IMR-90 (cell line): ENCODE measurements around the gene FCHSD2. TPM values are rescaled to one million over a fixed set of nuclear protein-coding genes. Genes with fewer than 3 reads are reported as not detected.
A peak's percentile ranks its signal among the peaks of the same experiment; 100 is the strongest.

ENCODE experiments used
- ATAC-seq: fragments of 200-7000 bp; cut with Tn5 transposase; 2 replicates; pipeline ENCODE4 v1.9.1; 2020; ENCODE audit warnings: low read depth, mild to moderate bottlenecking, moderate library complexity
- BruUV-seq: library from RNA; stranded (reverse); fragments of 400-500 nt; replicated peaks from 2 replicates; lab custom pipeline; 2021; lab: Mats Ljungman, UMichigan
- CTCF ChIA-PET: fragments of 300-600 bp; formaldehyde crosslinking; extraction: SDS; loops from one replicate; lab custom pipeline; 2021; ENCODE audit warnings: antibody characterized with exemption; lab: Yijun Ruan, JAX
- POLR2A ChIA-PET: fragments of 300-600 bp; sonication (Branson Sonifier 250); formaldehyde crosslinking; loops from one replicate; lab custom pipeline; 2022; ENCODE audit warnings: antibody characterized with exemption; ENCODE audit not compliant: unreplicated experiment; lab: Charles Lee
- DNase-seq: peaks from one replicate; pipeline ENCODE4 v3.0.0; 2013
- H2AFZ ChIP-seq: replicated peaks from 2 replicates; pipeline ENCODE3; 2013; ENCODE audit warnings: low read length, mild to moderate bottlenecking; ENCODE audit not compliant: poor library complexity
- H2AK5ac ChIP-seq: 2 replicates; pipeline ENCODE4 v1.6.1; 2013; ENCODE audit warnings: low read depth, low read length, inconsistent platforms
- H2AK9ac ChIP-seq: replicated peaks from 2 replicates; pipeline ENCODE3; 2013; ENCODE audit warnings: mild to moderate bottlenecking, low read depth, low read length, moderate library complexity; ENCODE audit not compliant: poor library complexity
- H2BK120ac ChIP-seq: 2 replicates; pipeline ENCODE4 v1.6.1; 2013; ENCODE audit warnings: low read depth, low read length, inconsistent platforms
- H2BK15ac ChIP-seq: 3 replicates; pipeline ENCODE4 v1.6.1; 2013; ENCODE audit warnings: low read depth, low read length, inconsistent platforms
- H2BK20ac ChIP-seq: 2 replicates; pipeline ENCODE4 v1.6.1; 2013; ENCODE audit warnings: low read depth, mild to moderate bottlenecking, inconsistent platforms, low read length, moderate library complexity
- H2BK5ac ChIP-seq: 2 replicates; pipeline ENCODE4 v1.6.1; 2013; ENCODE audit warnings: mild to moderate bottlenecking, low read depth, low read length, inconsistent platforms; ENCODE audit not compliant: poor library complexity, severe bottlenecking
- H3K14ac ChIP-seq: replicated peaks from 2 replicates; pipeline ENCODE4 v1.6.1; 2013; ENCODE audit warnings: low read depth, low read length, inconsistent platforms
- H3K18ac ChIP-seq: 2 replicates; pipeline ENCODE4 v1.6.1; 2013; ENCODE audit warnings: low read depth, low read length, control low read depth
- H3K23ac ChIP-seq: 2 replicates; pipeline ENCODE4 v1.6.1; 2013; ENCODE audit warnings: low read depth, low read length, inconsistent platforms
- H3K27ac ChIP-seq: 2 replicates; pipeline ENCODE4 v1.5.1; 2013; ENCODE audit warnings: mild to moderate bottlenecking, control low read depth, low read length; ENCODE audit not compliant: insufficient read depth
- H3K27me3 ChIP-seq: 2 replicates; pipeline ENCODE4 v1.6.1; 2013; ENCODE audit warnings: low read length; ENCODE audit not compliant: control insufficient read depth, insufficient read depth
- H3K36me3 ChIP-seq: 2 replicates; pipeline ENCODE4 v1.6.1; 2013; ENCODE audit warnings: low read length, mixed read lengths; ENCODE audit not compliant: control insufficient read depth, insufficient read depth
- H3K4ac ChIP-seq: 2 replicates; pipeline ENCODE4 v1.6.1; 2013; ENCODE audit warnings: low read depth, low read length, inconsistent platforms
- H3K4me1 ChIP-seq: 2 replicates; pipeline ENCODE4 v1.6.1; 2013; ENCODE audit warnings: low read length, mixed read lengths; ENCODE audit not compliant: control insufficient read depth, insufficient read depth
- H3K4me2 ChIP-seq: 2 replicates; pipeline ENCODE4 v1.6.1; 2013; ENCODE audit warnings: low read depth, mild to moderate bottlenecking, control low read depth, low read length, moderate library complexity
- H3K4me3 ChIP-seq: 2 replicates; pipeline ENCODE4 v1.5.1; 2013; ENCODE audit warnings: low read depth, mild to moderate bottlenecking, control low read depth, low read length, moderate library complexity; ENCODE audit not compliant: insufficient read depth
- H3K56ac ChIP-seq: 2 replicates; pipeline ENCODE4 v1.6.1; 2013; ENCODE audit warnings: low read length, inconsistent platforms; ENCODE audit not compliant: insufficient read depth; ENCODE audit errors: extremely low read depth
- H3K79me1 ChIP-seq, 2 experiments: 2 replicates each; pipeline ENCODE4 v1.6.1; 2013; ENCODE audit warnings: low read length in 2 of 2, inconsistent platforms in 1 of 2, low read depth in 1 of 2
- H3K9ac ChIP-seq: 2 replicates; pipeline ENCODE4 v1.6.1; 2013; ENCODE audit warnings: low read depth, low read length, control low read depth
- H3K9me1 ChIP-seq: 2 replicates; pipeline ENCODE4 v1.6.1; 2013; ENCODE audit warnings: low read length, inconsistent platforms; ENCODE audit not compliant: insufficient read depth
- H3K9me3 ChIP-seq: 2 replicates; pipeline ENCODE4 v1.6.1; 2013; ENCODE audit warnings: low read length; ENCODE audit not compliant: control insufficient read depth, insufficient read depth
- H4K20me1 ChIP-seq: 2 replicates; pipeline ENCODE4 v1.6.1; 2013; ENCODE audit warnings: low read length, inconsistent platforms; ENCODE audit not compliant: insufficient read depth
- H4K5ac ChIP-seq: 2 replicates; pipeline ENCODE4 v1.6.1; 2013; ENCODE audit warnings: mild to moderate bottlenecking, low read depth, low read length, control low read depth
- H4K8ac ChIP-seq, 2 experiments: 2 replicates each; pipeline ENCODE4 v1.6.1; 2013; ENCODE audit warnings: low read depth in 2 of 2, low read length in 2 of 2, control low read depth in 1 of 2, inconsistent platforms in 1 of 2
- H4K91ac ChIP-seq: 2 replicates; pipeline ENCODE4 v1.6.1; 2013; ENCODE audit warnings: low read depth, low read length, inconsistent platforms; ENCODE audit not compliant: insufficient read depth
- BHLHE40 ChIP-seq: fragments of 150-350 bp; IDR thresholded peaks from 2 replicates; pipeline ENCODE4 v1.6.1; 2016; ENCODE audit warnings: mild to moderate bottlenecking, low read depth, low read length
- CHD1 ChIP-seq: IDR thresholded peaks from 2 replicates; pipeline ENCODE4 v1.6.1; 2012; ENCODE audit warnings: low read depth, low read length, improper control_type of control experiment
- ELK1 ChIP-seq: fragments of 150-350 bp; IDR thresholded peaks from 2 replicates; pipeline ENCODE4 v1.6.1; 2016; ENCODE audit warnings: low read depth, mild to moderate bottlenecking, low read length, moderate library complexity, borderline replicate concordance
- FOS ChIP-seq: fragments of 150-350 bp; IDR thresholded peaks from 2 replicates; pipeline ENCODE4 v1.6.1; 2016; ENCODE audit warnings: low read depth, low read length
- MAFK ChIP-seq: IDR thresholded peaks from 2 replicates; pipeline ENCODE4 v1.6.1; 2012; ENCODE audit warnings: low read depth, low read length, improper control_type of control experiment
- MXI1 ChIP-seq: IDR thresholded peaks from 2 replicates; pipeline ENCODE4 v1.6.1; 2012; ENCODE audit warnings: low read depth, mild to moderate bottlenecking, low read length, moderate library complexity, borderline replicate concordance
- NFE2L2 ChIP-seq: fragments of 150-350 bp; IDR thresholded peaks from 2 replicates; pipeline ENCODE4 v1.6.1; 2016; ENCODE audit warnings: low read depth, mild to moderate bottlenecking, low read length
- POLR2A ChIP-seq: IDR thresholded peaks from 2 replicates; pipeline ENCODE4 v1.6.1; 2012; ENCODE audit warnings: mild to moderate bottlenecking, low read depth, low read length
- RAD21 ChIP-seq: IDR thresholded peaks from 2 replicates; pipeline ENCODE4 v1.6.1; 2012; ENCODE audit warnings: low read length, improper control_type of control experiment
- RCOR1 ChIP-seq: IDR thresholded peaks from 2 replicates; pipeline ENCODE4 v1.6.1; 2012; ENCODE audit warnings: mild to moderate bottlenecking, low read length, improper control_type of control experiment; ENCODE audit not compliant: insufficient replicate concordance
- SMC3 ChIP-seq: fragments of 150-350 bp; IDR thresholded peaks from 2 replicates; pipeline ENCODE4 v1.6.1; 2016; ENCODE audit warnings: low read depth, mild to moderate bottlenecking, antibody characterized with exemption, low read length, moderate library complexity
- USF2 ChIP-seq: fragments of 150-350 bp; IDR thresholded peaks from 2 replicates; pipeline ENCODE4 v1.6.1; 2017; ENCODE audit warnings: mild to moderate bottlenecking, antibody characterized with exemption, low read length, low read depth
- WGBS, 2 experiments: methylation state at CpG; one replicate each; pipeline versions ENCODE4 v1.1.5 to v1.1.7; 2013; ENCODE audit warnings: missing lambda C conversion rate in 2 of 2; ENCODE audit not compliant: insufficient read length in 1 of 2; ENCODE audit errors: extremely low coverage in 2 of 2; 5-methylcytosine and 5-hydroxymethylcytosine counted together
- dilution Hi-C: fragments of 300-500 bp; cut with HindIII; formaldehyde crosslinking; loops from one replicate; pipeline ENCODE4 v1.14.3; 2018; ENCODE audit warnings: low sequenced_read_pairs; ENCODE audit not compliant: unreplicated experiment
- in situ Hi-C: fragments of 300-500 bp; cut with MboI; formaldehyde crosslinking; loops from 3 replicates; pipeline ENCODE4 v1.14.3; 2019; ENCODE audit warnings: low sequenced_read_pairs, inconsistent platforms, mixed read lengths
- intact Hi-C: fragments of 100-400 bp; cut with micrococcal nuclease; formaldehyde crosslinking; loops from 2 replicates; pipeline ENCODE4 v1.10.0; 2022
- polyA plus RNA-seq, 3 experiments: library from polyadenylated mRNA; depleted of rRNA; stranded (reverse); fragments of >200 nt; gene quantifications; 2 replicates each; pipeline ENCODE4 v1.2.3, GENCODE V29; 2012; ENCODE audit warnings: low replicate concordance in 1 of 3
- total RNA-seq: library from RNA; depleted of rRNA; stranded (reverse); fragments of >200 nt; gene quantifications from 2 replicates; pipeline ENCODE4 v1.2.3, GENCODE V29; 2012

The FCHSD2 gene
- total and polyA plus RNA-seq, 2 of the 4 experiments (the other 2 are of a cell fraction), result 5.9 to 18.7 TPM

- H3K36me3 ChIP-seq, result peaks cover 5% of the 10 kb centered on the region
- H3K9ac ChIP-seq, result no peak overlapping the region
- H2AK5ac ChIP-seq, result no peak overlapping the region; the same call in 1 of the 2 replicates
- no peak overlapping the region for H3K4ac ChIP-seq
- no peak overlapping the region for H4K91ac ChIP-seq
- no peak overlapping the region for H2BK20ac ChIP-seq
- peak overlapping the region; percentile 1 for H3K18ac ChIP-seq
- ATAC-seq (peak; percentile 35; the same call in 1 of the 2 replicates), DNase-seq (no peak)
- dilution Hi-C loops, result no loop called here
- H3K27me3 ChIP-seq, result no peaks in the 10 kb centered on the region
- BruUV-seq, result no TSS peak
- in situ Hi-C loops, result no loop called here
- TF ChIP-seq MAFK (no peak), RCOR1 (no peak), ELK1 (no peak), CHD1 (no peak), BHLHE40 (no peak), MXI1 (no peak), USF2 (no peak), NFE2L2 (no peak), SMC3 (no peak), RAD21 (no peak), FOS (no peak), POLR2A (no peak)
- ChIA-PET POLR2A (no interaction called here), CTCF (interaction anchor here (0.7 to 1.1 kb wide), 2 partner anchors 42 to 83 kb away, joined by 3 read pairs; no protein-coding TSS in a partner anchor)
- H4K8ac ChIP-seq, result no peak overlapping the region
- no CpG with 5 or more reads among the region's 6 CpGs for WGBS, 2 experiments
- intact Hi-C loops, result no loop called here
- peak overlapping the region; percentile 7 for H2BK5ac ChIP-seq
- peaks cover 15 to 67% of the 10 kb centered on the region in 2 experiments for H3K79me1 ChIP-seq
- no peak overlapping the region for H2BK15ac ChIP-seq
- no peak overlapping the region for H3K27ac ChIP-seq
- H3K56ac ChIP-seq, result no peak overlapping the region
- no peak overlapping the region for H2AFZ ChIP-seq
- H3K4me3 ChIP-seq, result no peak overlapping the region
- peaks cover 4% of the 10 kb centered on the region; the same call in 1 of the 2 replicates for H3K4me1 ChIP-seq
- peak overlapping the region; percentile 42; the same call in 1 of the 2 replicates for H3K4me2 ChIP-seq
- no peaks in the 10 kb centered on the region for H3K9me3 ChIP-seq
- H3K23ac ChIP-seq, result no peak overlapping the region
- H4K5ac ChIP-seq, result peak overlapping the region; percentile 2; the same call in 1 of the 2 replicates
- H2AK9ac ChIP-seq, result no peak overlapping the region
- H4K20me1 ChIP-seq, result peaks cover 15% of the 10 kb centered on the region; the same call in 1 of the 2 replicates
- H3K14ac ChIP-seq, result no peak overlapping the region
- peaks cover 12% of the 10 kb centered on the region for H3K9me1 ChIP-seq
- H2BK120ac ChIP-seq, result no peak overlapping the region
Observed at GRCh38 chr11:73135346-73136284, 6.5 kb downstream of the FCHSD2 start.
